Naive B cell (primary cell): ENCODE measurements around the gene SULT1C2. TPM values are rescaled to one million over a fixed set of nuclear protein-coding genes. Genes with fewer than 3 reads are reported as not detected.
"Not testable (repeated sequence)": the region's sequence is repeated elsewhere in the genome, so short reads cannot be mapped to it uniquely, and the experiment has no call there.

Experiments used
- ATAC-seq, 2 donors: fragments of 150-1000 bp; cut with Tn5 transposase; 2 replicates each; pipeline ENCODE4 v1.10.0; 2021; ENCODE audit warnings: low read depth in 2 of 2, mild to moderate bottlenecking in 2 of 2, moderate library complexity in 2 of 2
- DNase-seq: peaks from one replicate; pipeline ENCODE4 v3.0.0; 2022
- H3K27ac Mint-ChIP-seq, 6 donors: one replicate each; pipeline ENCODE4 v1.8.0; 2020 to 2022; ENCODE audit warnings: mild to moderate bottlenecking in 6 of 6, mixed read lengths in 6 of 6, moderate library complexity in 5 of 6, inconsistent platforms in 2 of 6
- H3K27me3 Mint-ChIP-seq, 3 donors: one replicate each; pipeline ENCODE4 v1.8.0; 2021 to 2022; ENCODE audit warnings: mixed read lengths in 3 of 3, mild to moderate bottlenecking in 1 of 3
- H3K36me3 Mint-ChIP-seq, 2 donors: one replicate each; pipeline ENCODE4 v1.8.0; 2020 to 2022; ENCODE audit warnings: mixed read lengths in 2 of 2, inconsistent platforms in 1 of 2, mild to moderate bottlenecking in 1 of 2
- H3K4me1 Mint-ChIP-seq, 3 donors: one replicate each; pipeline ENCODE4 v1.8.0; 2020 to 2022; ENCODE audit warnings: mixed read lengths in 3 of 3, inconsistent platforms in 1 of 3, mild to moderate bottlenecking in 1 of 3, moderate library complexity in 1 of 3
- H3K4me3 Mint-ChIP-seq, 8 donors: one replicate each; pipeline ENCODE4 v1.8.0; 2020 to 2022; ENCODE audit warnings: mild to moderate bottlenecking in 8 of 8, mixed read lengths in 8 of 8, moderate library complexity in 8 of 8, inconsistent platforms in 2 of 8
- H3K9me3 Mint-ChIP-seq, 7 donors: one replicate each; pipeline ENCODE4 v1.8.0; 2020 to 2022; ENCODE audit warnings: mixed read lengths in 7 of 7, mild to moderate bottlenecking in 5 of 7, inconsistent platforms in 2 of 7, moderate library complexity in 1 of 7
- polyA plus RNA-seq, 6 donors: library from polyadenylated mRNA; unstranded; fragments of 300-500 nt; fragmentation: Illumina TruSeq; gene quantifications; one replicate each; pipeline ENCODE4 v1.2.3, GENCODE V29; 2021; ENCODE audit warnings: low read depth in 6 of 6

Gene SULT1C2
- polyA plus RNA-seq, 6 donors from 2014 or later = not detected

- no peak for ATAC-seq
- no peaks in the 10 kb centered on the region for H3K36me3 Mint-ChIP-seq
- no peak overlapping the region for H3K4me3 Mint-ChIP-seq
- H3K4me1 Mint-ChIP-seq = no peaks in the 10 kb centered on the region
- DNase-seq = no peak
- peaks cover 0 to 6% (median 0%) of the 10 kb centered on the region in 7 donors for H3K9me3 Mint-ChIP-seq
- H3K27ac Mint-ChIP-seq = no peak overlapping the region
- H3K27me3 Mint-ChIP-seq = peaks cover 0 to 6% (median 6%) of the 10 kb centered on the region in 3 donors
Observed at GRCh38 chr2:108346827-108347226, 58.1 kb downstream of the SULT1C2 start.

GRCh38 chr2:108347786-108348185 lies 59.1 kb downstream of the SULT1C2 start:
- no peak overlapping the region for H3K27ac Mint-ChIP-seq
- no peak overlapping the region for H3K4me3 Mint-ChIP-seq
- no peaks in the 10 kb centered on the region for H3K36me3 Mint-ChIP-seq
- peaks cover 0 to 9% (median 3%) of the 10 kb centered on the region in 7 donors for H3K9me3 Mint-ChIP-seq
- no peaks in the 10 kb centered on the region for H3K4me1 Mint-ChIP-seq
- DNase-seq (no peak), ATAC-seq (no peak)
- H3K27me3 Mint-ChIP-seq = peaks cover 0 to 12% (median 6%) of the 10 kb centered on the region in 3 donors

GRCh38 chr2:108348816-108349570 lies 60.3 kb downstream of the SULT1C2 start:
- no peak for DNase-seq
- H3K27ac Mint-ChIP-seq = no peak overlapping the region
- H3K4me1 Mint-ChIP-seq = no peaks in the 10 kb centered on the region
- peaks cover 0 to 8% (median 6%) of the 10 kb centered on the region in 3 donors for H3K27me3 Mint-ChIP-seq
- no peak overlapping the region for H3K4me3 Mint-ChIP-seq
- no peaks in the 10 kb centered on the region for H3K36me3 Mint-ChIP-seq
- peaks cover 0 to 9% (median 0%) of the 10 kb centered on the region in 7 donors for H3K9me3 Mint-ChIP-seq
- ATAC-seq = no peak

GRCh38 chr2:108349571-108349928 lies 60.9 kb downstream of the SULT1C2 start:
- DNase-seq = no peak
- no peak for ATAC-seq
- Mint-ChIP-seq H3K27me3 (peaks cover 0 to 6% (median 6%) of the 10 kb centered on the region in 3 donors), H3K27ac (no peak overlapping the region), H3K4me1 (no peaks in the 10 kb centered on the region), H3K36me3 (no peaks in the 10 kb centered on the region), H3K9me3 (peaks cover 0 to 9% (median 0%) of the 10 kb centered on the region in 7 donors), H3K4me3 (no peak overlapping the region)

- Mint-ChIP-seq H3K4me1 (no peaks in the 10 kb centered on the region), H3K9me3 (peaks cover 0 to 9% (median 0%) of the 10 kb centered on the region in 7 donors), H3K4me3 (no peak overlapping the region), H3K27me3 (peaks cover 0 to 6% (median 6%) of the 10 kb centered on the region in 3 donors), H3K36me3 (no peaks in the 10 kb centered on the region), H3K27ac (no peak overlapping the region)
- DNase-seq (no peak), ATAC-seq (no peak)
Observed at GRCh38 chr2:108351889-108352288, 63.2 kb downstream of the SULT1C2 start.

GRCh38 chr2:108354136-108354535 lies 65.4 kb downstream of the SULT1C2 start:
- Mint-ChIP-seq H3K4me1 (no peaks in the 10 kb centered on the region), H3K36me3 (no peaks in the 10 kb centered on the region), H3K4me3 (no peak overlapping the region), H3K27ac (no peak overlapping the region), H3K27me3 (peaks cover 0 to 6% (median 6%) of the 10 kb centered on the region in 3 donors), H3K9me3 (peaks cover 0 to 9% (median 0%) of the 10 kb centered on the region in 7 donors)
- ATAC-seq = no peak
- no peak for DNase-seq

- no peaks in the 10 kb centered on the region for H3K4me1 Mint-ChIP-seq
- peaks cover 0 to 9% (median 0%) of the 10 kb centered on the region in 7 donors for H3K9me3 Mint-ChIP-seq
- ATAC-seq (no peak), DNase-seq (no peak)
- peak overlapping the region in 1 of 6 donors; percentile 1 for H3K27ac Mint-ChIP-seq
- H3K4me3 Mint-ChIP-seq = no peak overlapping the region
- no peaks in the 10 kb centered on the region for H3K36me3 Mint-ChIP-seq
- H3K27me3 Mint-ChIP-seq = peaks cover 0 to 6% (median 4%) of the 10 kb centered on the region in 3 donors
Observed at GRCh38 chr2:108355906-108356734, 67.4 kb downstream of the SULT1C2 start.

GRCh38 chr2:108359336-108359735 lies 70.6 kb downstream of the SULT1C2 start:
- not testable (repeated sequence) for H3K27ac Mint-ChIP-seq, H3K9me3 Mint-ChIP-seq, H3K27me3 Mint-ChIP-seq, H3K4me1 Mint-ChIP-seq, H3K36me3 Mint-ChIP-seq, DNase-seq, ATAC-seq, H3K4me3 Mint-ChIP-seq

Other genes with a start within 250 kb of the SULT1C2 start
- not detected for gene SULT1C3, start 48.9 kb upstream of the SULT1C2 start, polyA plus RNA-seq
- gene SULT1C4, start 89.1 kb downstream of the SULT1C2 start, polyA plus RNA-seq = not detected
- gene GCC2, start 160.3 kb downstream of the SULT1C2 start, polyA plus RNA-seq = 10 to 100 TPM; 16.4 to 80.1 (median 41.0) TPM
- 10 to 100 TPM; 24.9 to 47.8 (median 33.2) TPM for gene LIMS1, start 245.6 kb downstream of the SULT1C2 start, polyA plus RNA-seq